HepG2 (cell line): ENCODE results near the gene GRIK2. TPM values are rescaled to one million over a fixed set of nuclear protein-coding genes. Genes with fewer than 3 reads are reported as not detected.
A peak's percentile ranks its signal among the peaks of the same experiment; 100 is the strongest.

Experiments used
- ATAC-seq: fragments of 200-7000 bp; cut with Tn5 transposase; 3 replicates; pipeline ENCODE4 v1.9.1; 2020; ENCODE audit warnings: mild to moderate bottlenecking, moderate library complexity
- BruUV-seq: library from RNA; stranded (reverse); fragments of 400-500 nt; replicated peaks from 2 replicates; lab custom pipeline; 2021; lab: Mats Ljungman, UMichigan
- CTCF ChIA-PET: fragments of 300-600 bp; formaldehyde crosslinking; extraction: SDS; loops from one replicate; lab custom pipeline; 2021; ENCODE audit warnings: low total read pairs, inconsistent platforms, low intra/inter-chr PET ratio; lab: Yijun Ruan, JAX
- POLR2A ChIA-PET: fragments of 350-600 bp; sonication (Branson Sonifier 250); formaldehyde crosslinking; loops from one replicate; lab custom pipeline; 2020; ENCODE audit warnings: antibody characterized with exemption, inconsistent platforms; lab: Yijun Ruan, JAX
- DNase-seq: peaks from one replicate; pipeline ENCODE4 v3.0.0-alpha.2; 2015; ENCODE audit warnings: low spot score
- FAIRE-seq: peaks from 3 replicates; lab custom pipeline; 2011; peaks lifted over from hg19 to GRCh38; lab: Jason Lieb, UNC
- H2AFZ ChIP-seq: one replicate; pipeline ENCODE4 v1.6.1; 2011; ENCODE audit warnings: low read length, inconsistent platforms
- H3K27ac ChIP-seq: fragments of 300-600 bp; 3 replicates; pipeline ENCODE4 v1.8.0; 2011; ENCODE audit warnings: mixed run types, mild to moderate bottlenecking, mixed read lengths, low read length, inconsistent platforms; ENCODE audit not compliant: insufficient read depth; ENCODE audit errors: extremely low read length
- H3K27me3 ChIP-seq, 2 experiments: fragments of 200-600 bp in 1 of 2; 2 replicates in 1 of 2; 3 replicates in 1 of 2; pipeline versions ENCODE4 v1.6.0 to v1.8.0; 2011; ENCODE audit warnings: low read length in 2 of 2, mild to moderate bottlenecking in 2 of 2, moderate library complexity in 2 of 2, inconsistent platforms in 1 of 2; ENCODE audit not compliant: insufficient read depth in 2 of 2, control insufficient read depth in 1 of 2
- H3K36me3 ChIP-seq, 2 experiments: fragments of 200-600 bp in 1 of 2; replicated peaks in 1 of 2; 2 replicates in 1 of 2; 3 replicates in 1 of 2; pipeline versions ENCODE4 v1.5.1 to v1.8.0; 2011; ENCODE audit warnings: low read length in 2 of 2, inconsistent platforms in 1 of 2; ENCODE audit not compliant: insufficient read depth in 2 of 2, control insufficient read depth in 1 of 2
- H3K4me1 ChIP-seq: 2 replicates; pipeline ENCODE4 v1.5.1; 2012; ENCODE audit warnings: low read length, inconsistent platforms; ENCODE audit not compliant: insufficient read depth
- H3K4me2 ChIP-seq: 2 replicates; pipeline ENCODE4 v1.6.0; 2011; ENCODE audit warnings: low read depth, low read length, inconsistent platforms
- H3K4me3 ChIP-seq, 3 experiments: fragments of 200-600 bp in 1 of 3; sonication (generic), shearing (Covaris generic) in 1 of 3; replicated peaks in 1 of 3; 2 replicates each; pipeline ENCODE4 v1.5.1; 2011 to 2016; ENCODE audit warnings: low read length in 3 of 3, inconsistent platforms in 2 of 3, low read depth in 2 of 3, mild to moderate bottlenecking in 2 of 3, control low read depth in 1 of 3, mixed read lengths in 1 of 3; ENCODE audit not compliant: insufficient read depth in 1 of 3
- H3K79me2 ChIP-seq: one replicate; pipeline ENCODE4 v1.6.1; 2011; ENCODE audit warnings: low read length, inconsistent platforms; ENCODE audit not compliant: insufficient read depth
- H3K9ac ChIP-seq: 2 replicates; pipeline ENCODE4 v1.6.0; 2011; ENCODE audit warnings: mild to moderate bottlenecking, low read depth, low read length, inconsistent platforms; ENCODE audit not compliant: insufficient read depth
- H3K9me3 ChIP-seq: 2 replicates; pipeline ENCODE4 v1.5.1; 2012; ENCODE audit warnings: mild to moderate bottlenecking, low read length
- H4K20me1 ChIP-seq: 2 replicates; pipeline ENCODE4 v1.6.0; 2011; ENCODE audit warnings: inconsistent platforms, mild to moderate bottlenecking, low read length, moderate library complexity; ENCODE audit not compliant: insufficient read depth
- ATF7 ChIP-seq, 2 experiments: fragments of 450-650 bp in 1 of 2; sonication (generic) in 1 of 2; formaldehyde crosslinking in 1 of 2; IDR thresholded peaks; 2 replicates each; pipeline versions ENCODE4 v1.4.0 to v1.6.1; 2016 to 2020; ENCODE audit warnings: antibody characterized with exemption in 1 of 2, mild to moderate bottlenecking in 1 of 2, missing genetic modification reagents in 1 of 2
- BRF2 ChIP-seq: sonication (generic); formaldehyde crosslinking; IDR thresholded peaks from 2 replicates; pipeline ENCODE4 v1.8.1; 2022; ENCODE audit warnings: mild to moderate bottlenecking, missing genetic modification reagents
- CBFB ChIP-seq: sonication (generic); formaldehyde crosslinking; IDR thresholded peaks from 2 replicates; pipeline ENCODE4 v1.4.0; 2020; ENCODE audit warnings: missing genetic modification reagents
- DR1 ChIP-seq: sonication (generic); formaldehyde crosslinking; IDR thresholded peaks from 2 replicates; pipeline ENCODE4 v1.8.0; 2021; ENCODE audit warnings: mild to moderate bottlenecking, missing genetic modification reagents, inconsistent platforms
- RARG ChIP-seq: sonication (generic); formaldehyde crosslinking; IDR thresholded peaks from 2 replicates; pipeline ENCODE4 v1.4.0; 2020; ENCODE audit warnings: low read depth, mild to moderate bottlenecking, missing genetic modification reagents
- RFXANK ChIP-seq: IDR thresholded peaks from 2 replicates; pipeline ENCODE4 v1.6.1; 2016
- ZBTB49 ChIP-seq: sonication (generic); formaldehyde crosslinking; IDR thresholded peaks from 2 replicates; pipeline ENCODE4 v1.4.0; 2020; ENCODE audit warnings: missing genetic modification reagents, borderline replicate concordance
- ZMAT3 ChIP-seq: sonication (generic); formaldehyde crosslinking; conservative IDR thresholded peaks from 2 replicates; pipeline ENCODE4 v1.7.0; 2021; ENCODE audit warnings: missing genetic modification reagents
- ZNF12 ChIP-seq: sonication (generic); formaldehyde crosslinking; IDR thresholded peaks from 2 replicates; pipeline ENCODE4 v1.5.0; 2020; ENCODE audit warnings: missing genetic modification reagents
- ZNF7 ChIP-seq: IDR thresholded peaks from 2 replicates; pipeline ENCODE4 v1.6.1; 2016; ENCODE audit warnings: missing biosample characterization, missing genetic modification reagents
- ZNF746 ChIP-seq: sonication (generic); formaldehyde crosslinking; IDR thresholded peaks from 2 replicates; pipeline ENCODE4 v1.8.0; 2022; ENCODE audit warnings: mild to moderate bottlenecking, missing genetic modification reagents
- WGBS: methylation state at CpG from one replicate; pipeline ENCODE4 v1.1.6; 2017; ENCODE audit warnings: low lambda C conversion rate; 5-methylcytosine and 5-hydroxymethylcytosine counted together
- in situ Hi-C: cut with HindIII; loops from 2 replicates; pipeline ENCODE4 v1.10.0; 2017; ENCODE audit warnings: low pct_unique_long_range_greater_than_20kb; ENCODE audit not compliant: extremely low pct_ligation_motif_present
- intact Hi-C: fragments of 100-400 bp; cut with micrococcal nuclease; formaldehyde crosslinking; loops from one replicate; pipeline ENCODE4 v1.10.0; 2022; ENCODE audit not compliant: unreplicated experiment
- polyA plus RNA-seq, 8 experiments: library from polyadenylated mRNA; depleted of rRNA in 3 of 8; stranded (reverse) in 7 of 8; unstranded in 1 of 8; fragments of >200 nt; fragmentation: Illumina TruSeq in 4 of 8; extraction: Trizol in 4 of 8; gene quantifications; 2 replicates each; pipeline versions ENCODE4 v1.2.1 to v1.2.3, GENCODE V29; 2011 to 2016; ENCODE audit warnings: low read depth in 4 of 8, missing spikeins in 1 of 8, mixed read lengths in 1 of 8; ENCODE audit not compliant: insufficient read depth in 1 of 8
- total RNA-seq, 5 experiments: library from RNA; depleted of rRNA; stranded (reverse); fragments of >200 nt; fragmentation: Illumina TruSeq; extraction: Trizol; gene quantifications; 2 replicates each; pipeline ENCODE4 v1.2.3, GENCODE V29; 2016; ENCODE audit warnings: low read depth in 1 of 5

Gene GRIK2
- total and polyA plus RNA-seq, 2 of the 13 experiments (the other 11 are each of a cell fraction or from before 2014, with no cell fraction given): not detected

GRCh38 chr6:101980924-101981323 is 587.4 kb downstream of the GRIK2 start:
- Histone ChIP-seq H3K27me3 (no peaks in the 10 kb centered on the region; a peak in 1 of 5 replicates), H4K20me1 (no peaks in the 10 kb centered on the region), H3K27ac (no peak overlapping the region), H3K36me3 (no peaks in the 10 kb centered on the region), H3K9ac (no peak overlapping the region), H2AFZ (no peak overlapping the region), H3K9me3 (no peaks in the 10 kb centered on the region), H3K4me3 (no peak overlapping the region), H3K79me2 (no peaks in the 10 kb centered on the region), H3K4me2 (no peak overlapping the region), H3K4me1 (no peaks in the 10 kb centered on the region)
- no peak for TF ChIP-seq ZNF746 (CRISPR knock-in tag)
- peak; percentile 77 for TF ChIP-seq ATF7 (IDR thresholded peaks at IDR 0.05)
- TF ChIP-seq ATF7 (CRISPR knock-in tag; IDR thresholded peaks at IDR 0.05): no peak
- ChIA-PET POLR2A (no interaction called here), CTCF (no interaction called here)
- DNase-seq: no peak
- in situ Hi-C loops: no loop called here
- intact Hi-C loops: no loop called here
- no peak for ATAC-seq
- no TSS peak for BruUV-seq
- no peak for FAIRE-seq

GRCh38 chr6:101986476-101986875 is 593.0 kb downstream of the GRIK2 start:
- no TSS peak for BruUV-seq
- H3K4me1 ChIP-seq: no peaks in the 10 kb centered on the region
- ATAC-seq (no peak), DNase-seq (no peak), FAIRE-seq (no peak)
- no peak overlapping the region for H2AFZ ChIP-seq
- no peaks in the 10 kb centered on the region for H3K9me3 ChIP-seq
- intact Hi-C loops (no loop called here), in situ Hi-C loops (no loop called here)
- 29% methylated on average over 3 of the region's 3 CpGs for WGBS
- no peaks in the 10 kb centered on the region for H3K36me3 ChIP-seq
- no peak overlapping the region for H3K4me3 ChIP-seq
- no peaks in the 10 kb centered on the region; a peak in 1 of 5 replicates for H3K27me3 ChIP-seq
- CTCF ChIA-PET: no interaction called here
- no peak overlapping the region for H3K9ac ChIP-seq
- no peak overlapping the region for H3K4me2 ChIP-seq
- H4K20me1 ChIP-seq: no peaks in the 10 kb centered on the region
- no peak overlapping the region for H3K27ac ChIP-seq
- POLR2A ChIA-PET: no interaction called here
- TF ChIP-seq RFXANK (CRISPR knock-in tag) (no peak), BRF2 (CRISPR knock-in tag) (no peak), RARG (CRISPR knock-in tag) (no peak), ZNF7 (CRISPR knock-in tag) (no peak), CBFB (no peak), DR1 (CRISPR knock-in tag) (no peak), ZNF12 (CRISPR knock-in tag) (no peak), ZBTB49 (no peak), ZMAT3 (no peak)
- no peaks in the 10 kb centered on the region for H3K79me2 ChIP-seq
